NCI-H524 treated with DMSO at 0.1 percent for 48 hours (cell line): ENCODE results near the gene ALOX15B.

ENCODE experiments used
- DNase-seq: peaks from one replicate; lab custom pipeline; 2025; lab: John Stamatoyannopoulos, UW

ALOX15B gene

DNA sequence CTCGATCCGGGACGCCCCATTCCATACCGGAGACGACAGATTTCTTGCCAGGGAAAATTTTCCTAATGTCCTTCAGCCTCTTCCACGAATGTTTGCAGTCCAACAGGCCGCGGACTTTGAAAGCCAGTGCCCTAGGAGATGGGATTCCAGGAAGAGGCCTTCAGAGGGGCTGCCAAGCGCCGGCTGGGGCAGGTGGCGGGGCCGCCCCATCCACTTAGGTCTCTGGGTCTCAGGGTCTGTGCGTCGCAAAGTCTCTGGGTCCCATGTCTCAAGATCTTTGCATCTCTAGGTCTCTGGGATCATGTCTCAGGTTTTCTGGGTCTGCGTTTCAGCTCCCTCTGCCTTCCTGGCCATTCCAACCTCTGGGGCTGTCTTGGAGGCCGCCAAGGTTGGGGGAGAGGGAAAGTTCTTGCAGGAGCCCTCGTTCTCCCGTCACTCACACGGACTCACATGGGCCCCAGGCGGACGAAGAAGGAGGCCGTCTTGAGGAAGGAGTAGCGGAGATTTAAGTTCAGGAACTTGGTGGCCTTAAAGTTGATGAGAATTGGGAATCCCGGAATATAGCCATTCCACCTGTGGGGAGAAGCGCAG, 41.4 kb downstream of the ALOX15B start:
- no peak for DNase-seq

DNA sequence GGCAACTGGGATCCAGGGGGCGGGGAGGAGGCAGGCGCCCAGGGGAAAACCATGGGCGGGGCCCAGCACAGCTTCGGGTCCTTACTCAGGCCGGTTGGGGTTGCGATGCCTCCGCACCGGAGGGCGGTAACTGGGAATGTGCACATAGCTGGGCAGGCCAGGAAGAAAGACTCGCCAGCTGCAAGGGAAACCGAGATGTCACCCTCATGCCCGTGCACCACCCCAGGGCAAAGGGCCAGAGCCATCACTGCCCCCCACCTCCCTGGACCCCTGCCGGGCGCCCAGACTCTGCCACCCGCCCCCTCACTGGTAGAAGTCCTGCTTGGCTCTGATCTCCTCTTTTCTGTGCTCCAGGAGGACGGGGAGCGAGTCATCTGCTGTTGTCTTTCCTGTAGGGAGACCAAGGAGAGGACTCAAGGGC, 42.0 kb downstream of the ALOX15B start:
- no peak for DNase-seq

DNA sequence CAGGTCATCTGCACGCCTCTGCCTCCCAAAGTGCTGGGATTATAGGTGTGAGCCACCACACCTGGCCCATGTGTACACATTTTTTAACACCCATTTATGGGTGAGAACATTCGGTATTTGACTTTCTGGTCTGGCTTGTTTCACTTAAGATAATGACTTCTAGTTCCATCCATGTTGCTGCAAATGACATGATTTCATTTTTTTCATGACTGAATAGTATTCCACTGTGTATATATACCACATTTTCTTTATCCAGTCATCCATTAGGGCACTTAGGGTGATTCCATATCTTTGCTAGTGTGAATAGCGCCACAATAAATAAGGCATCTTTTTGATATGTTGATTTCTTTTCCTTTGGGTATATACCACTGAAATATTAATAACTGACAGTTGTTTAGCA, 43.0 kb downstream of the ALOX15B start:
- DNase-seq = no peak

DNA sequence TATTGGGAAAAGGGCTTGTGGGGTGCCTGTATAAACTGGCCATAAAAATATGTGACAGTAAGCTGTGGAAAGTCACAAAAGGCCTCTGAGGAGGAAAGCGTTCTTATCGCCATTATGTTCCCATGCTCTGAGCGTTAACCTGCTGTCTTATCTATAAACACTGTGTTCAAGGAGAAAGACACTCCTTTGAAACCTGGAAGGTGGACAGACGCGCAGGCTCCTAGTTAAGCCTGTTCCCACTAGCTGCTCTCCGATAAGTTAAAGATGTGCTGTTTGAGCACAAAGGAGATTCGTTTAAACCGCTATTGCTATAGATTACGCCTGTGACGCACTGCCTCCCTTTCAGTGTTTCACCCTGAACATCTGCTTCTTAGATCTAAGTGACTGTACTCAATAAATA, 43.4 kb downstream of the ALOX15B start:
- DNase-seq = no peak

DNA sequence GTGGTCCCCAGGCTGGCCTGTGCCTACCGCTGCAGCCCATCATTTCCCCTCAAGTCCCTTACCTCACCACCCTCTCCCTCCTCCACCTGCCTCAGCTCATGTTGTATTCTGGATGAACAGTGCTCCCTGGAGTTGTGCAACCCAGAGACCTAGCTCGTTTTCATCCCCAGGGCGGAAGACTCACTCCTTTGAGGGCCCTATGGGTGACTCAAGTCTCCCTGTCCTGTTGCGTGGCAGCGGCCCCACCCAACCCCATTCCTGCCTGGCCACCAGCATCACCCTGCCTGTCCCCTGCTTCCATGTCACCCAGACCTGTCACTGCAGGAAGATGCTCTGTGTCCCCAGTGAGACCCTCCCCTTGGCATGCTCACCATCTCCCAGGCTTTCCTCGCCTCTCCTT, 45.4 kb downstream of the ALOX15B start:
- no peak for DNase-seq

DNA sequence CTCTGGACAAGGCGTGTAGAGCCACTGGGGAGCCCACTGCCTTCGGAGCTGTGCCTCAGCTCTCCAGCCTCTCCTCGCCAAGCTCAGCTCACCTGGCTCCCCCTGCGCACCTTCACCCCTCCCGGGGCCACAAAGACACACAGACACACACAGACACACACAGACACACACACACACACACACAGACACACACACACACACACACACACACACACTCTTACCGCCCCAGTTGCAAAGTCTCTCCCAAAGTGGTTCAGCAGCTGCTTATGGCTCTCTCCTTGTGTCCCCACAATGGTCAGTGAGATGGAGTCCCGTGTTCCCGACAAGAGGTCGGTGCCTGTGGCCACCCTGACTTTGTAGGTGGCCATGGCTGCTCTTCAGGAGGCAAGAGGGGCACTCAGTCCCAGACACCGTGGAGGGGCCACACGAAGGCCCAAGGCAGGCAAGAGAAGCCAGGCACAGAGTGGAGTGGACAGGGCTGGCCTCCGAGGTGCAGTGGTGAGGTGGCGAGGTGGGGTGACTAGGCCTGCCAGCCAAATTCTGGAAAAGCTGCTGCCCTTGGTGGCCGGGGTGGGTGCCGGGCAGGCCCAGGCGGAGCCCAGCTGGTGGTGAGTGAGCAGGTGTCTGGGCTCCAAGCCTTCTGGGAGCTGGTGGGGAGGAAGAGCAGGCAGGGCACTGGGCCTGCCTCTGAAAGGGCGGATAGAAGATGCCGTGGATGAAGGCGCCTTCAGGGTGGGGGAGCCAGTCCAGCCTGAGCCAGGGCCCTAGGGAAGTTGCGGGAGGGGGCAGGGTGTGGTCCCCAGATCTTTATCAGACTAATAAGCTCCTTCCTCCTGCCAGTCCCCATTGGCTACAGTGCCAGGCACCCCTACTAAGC, 48.5 kb downstream of the ALOX15B start, which contains the start of gene ALOX12B:
Gene ALOX12B (minus strand): TSS at position 642 of the 877 bp plus-strand sequence. CDS start 274 bp downstream, at position 368.
- DNase-seq = no peak

DNA sequence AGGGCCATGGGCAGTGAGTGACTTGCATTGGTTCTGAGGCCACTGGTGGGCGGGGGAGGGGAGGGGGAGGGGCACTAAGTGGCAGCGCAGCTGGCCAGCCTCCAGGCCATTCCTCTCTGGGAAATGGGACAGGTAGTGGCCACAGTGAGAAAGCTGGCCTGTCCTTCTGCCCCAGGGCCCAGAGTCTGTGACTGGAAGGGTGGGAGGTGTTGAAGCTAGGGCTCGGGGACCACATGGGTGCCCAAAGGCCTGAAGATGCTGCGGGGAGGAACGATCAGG, 49.0 kb downstream of the ALOX15B start:
- no peak for DNase-seq

DNA sequence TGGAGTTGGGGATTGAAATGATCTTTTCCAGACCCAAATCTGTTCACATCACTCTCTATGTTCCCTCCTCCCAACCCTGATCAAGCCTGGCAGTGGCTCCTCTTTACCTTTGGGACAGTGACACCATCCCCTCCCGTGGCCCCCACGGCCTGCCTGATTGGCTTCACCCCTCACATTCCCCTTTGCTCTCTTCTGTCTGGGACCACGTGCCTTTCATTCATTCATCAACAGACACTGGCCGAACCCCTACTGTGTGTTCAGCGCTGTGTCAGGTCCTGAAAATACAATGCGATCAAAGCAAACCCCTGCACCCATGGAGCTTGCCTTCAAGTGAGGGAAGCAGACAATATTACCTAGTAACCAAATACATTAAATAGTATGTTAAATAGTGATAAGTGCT, 50.9 kb downstream of the ALOX15B start:
- no peak for DNase-seq

DNA sequence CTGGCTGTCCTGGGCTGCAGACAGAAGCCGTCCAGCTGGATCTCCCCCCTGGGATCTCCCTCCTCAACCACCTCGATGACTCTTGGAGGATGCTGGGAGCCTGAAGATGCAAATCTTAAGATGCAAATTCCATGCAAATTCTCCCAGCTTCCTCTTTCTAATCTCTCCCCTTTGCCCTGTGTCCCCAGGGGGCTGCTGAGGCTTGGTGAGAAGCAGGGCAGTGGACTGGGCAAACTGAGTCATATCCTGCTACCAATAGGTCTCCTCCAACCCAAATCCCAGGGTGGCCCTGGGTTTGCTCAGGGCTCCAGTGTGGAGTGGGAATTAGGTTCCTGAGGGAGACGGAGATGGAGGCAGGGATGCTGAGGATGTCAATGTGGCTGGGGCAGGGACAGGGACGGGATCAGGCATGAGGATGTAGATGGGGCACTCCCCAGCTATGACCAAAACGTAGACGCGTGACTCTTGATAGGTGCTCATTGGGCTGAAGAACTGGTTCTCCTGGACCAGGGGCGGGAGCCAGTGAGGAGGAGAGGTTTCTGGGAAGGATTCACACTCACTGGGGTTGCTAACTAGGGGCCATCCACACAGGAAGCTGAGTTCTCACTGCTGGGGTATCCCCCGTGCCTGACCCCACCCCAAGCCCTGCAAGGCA, 52.3 kb downstream of the ALOX15B start:
- DNase-seq = no peak

DNA sequence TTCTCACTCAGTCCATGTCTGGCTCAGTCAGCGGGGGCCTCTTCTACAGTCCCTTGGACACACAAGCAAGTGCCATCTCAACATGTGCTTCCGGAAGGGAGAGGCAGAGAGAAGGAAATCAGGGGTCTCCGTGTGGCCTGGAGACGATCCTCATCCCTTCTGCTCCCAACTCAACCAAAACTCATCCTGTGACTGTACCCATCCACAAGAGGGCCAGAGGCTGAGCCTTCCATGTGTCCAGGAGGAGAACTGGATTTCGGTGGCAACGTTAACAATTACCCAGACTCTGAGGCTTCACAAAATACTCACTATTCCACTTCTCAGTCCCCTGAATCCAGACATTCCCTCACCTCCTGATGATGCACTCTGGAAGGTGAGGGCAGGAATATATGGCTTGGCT, 56.5 kb downstream of the ALOX15B start:
- no peak for DNase-seq

DNA sequence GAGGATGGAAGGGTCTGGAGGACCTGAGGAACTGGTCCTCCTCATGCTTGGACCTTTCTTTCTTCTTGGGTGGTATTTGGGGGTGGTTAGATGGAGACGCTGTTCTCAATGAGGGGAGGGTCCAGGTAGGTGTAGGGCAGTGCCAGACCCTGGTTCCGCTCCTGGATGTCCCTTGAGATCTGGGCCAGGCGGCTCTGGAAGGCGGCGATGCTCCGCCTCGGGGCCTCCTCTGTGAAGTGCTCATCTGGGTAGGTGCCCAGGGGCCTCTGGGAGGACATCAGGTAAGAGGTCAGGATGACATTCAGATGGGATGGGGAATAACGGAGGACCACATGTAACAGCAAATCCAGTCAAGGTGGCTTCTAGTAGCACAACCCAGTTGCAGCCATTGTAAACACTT, 57.7 kb downstream of the ALOX15B start:
- no peak for DNase-seq
